Right lobe of liver (tissue), 6 donors: Measurements from ENCODE around the gene TNNC2. TPM values are rescaled to one million over a fixed set of nuclear protein-coding genes. Genes with fewer than 3 reads are reported as not detected.

Source experiments
- ATAC-seq, 4 donors: fragments of 200-7000 bp; cut with Tn5 transposase; one replicate each; pipeline ENCODE4 v1.9.1; 2020; ENCODE audit warnings: mild to moderate bottlenecking in 4 of 4, moderate library complexity in 4 of 4
- DNase-seq, 3 donors: peaks; one replicate each; pipeline ENCODE4 v3.0.0-alpha.2; 2020
- H3K27ac ChIP-seq, 3 donors: fragments of 200-600 bp; one replicate each; pipeline ENCODE4 v1.8.0; 2022
- H3K27me3 ChIP-seq, 2 donors: fragments of 200-600 bp; one replicate each; pipeline ENCODE4 v1.8.0; 2022
- H3K36me3 ChIP-seq, 4 donors: fragments of 200-600 bp; sonication (generic) in 1 of 4; one replicate each; pipeline versions ENCODE4 v1.5.1 to v1.8.0; 2017 to 2022; ENCODE audit warnings: control low read depth in 1 of 4
- H3K4me1 ChIP-seq, 4 donors: fragments of 200-600 bp; sonication (generic) in 1 of 4; one replicate each; pipeline versions ENCODE4 v1.5.1 to v1.8.0; 2017 to 2022; ENCODE audit warnings: control low read depth in 1 of 4
- H3K4me3 ChIP-seq, 3 donors: fragments of 200-600 bp; one replicate each; pipeline ENCODE4 v1.8.0; 2022
- H3K9me3 ChIP-seq, 4 donors: fragments of 200-600 bp; sonication (generic) in 1 of 4; one replicate each; pipeline versions ENCODE4 v1.5.1 to v1.8.0; 2017 to 2022; ENCODE audit warnings: control low read depth in 1 of 4
- POLR2A ChIP-seq: fragments of 450-650 bp; IDR thresholded peaks from one replicate; pipeline ENCODE4 v1.6.1; 2017; ENCODE audit warnings: antibody characterized with exemption, mild to moderate bottlenecking
- WGBS: methylation state at CpG from one replicate; pipeline ENCODE4 v1.1.6; 2018; ENCODE audit warnings: low coverage, low lambda C conversion rate; ENCODE audit not compliant: insufficient coverage; ENCODE audit errors: missing lambda C conversion rate; 5-methylcytosine and 5-hydroxymethylcytosine counted together
- intact Hi-C, 2 donors: fragments of 100-400 bp; cut with DNase I; formaldehyde crosslinking; loops; one replicate each; pipeline versions ENCODE4 v1.11.2 to v1.14.1; 2022
- small RNA-seq, 2 experiments: library from RNA; depleted of rRNA; stranded (forward); fragments of <200 nt; gene quantifications; one replicate each; pipeline ENCODE3, GENCODE V24; 2016
- total RNA-seq, 6 experiments: library from RNA; depleted of rRNA in 2 of 6; stranded (reverse); fragments of >200 nt in 2 of 6; fragmentation: NEBNext Ultra II Directional in 3 of 6; extraction: Animal tissue kit (Norgen Biotek cat#: 25700) in 3 of 6; gene quantifications; one replicate each; pipeline versions ENCODE4 v1.1.0 to v1.2.4, GENCODE V29; 2016 to 2023
- TF ChIP-seq, protein P1 (sequence below), 4 donors: fragments of 200-600 bp in 3 of 4; fragments of 450-650 bp in 1 of 4; IDR thresholded peaks; one replicate each; pipeline versions ENCODE4 v1.5.1 to v1.8.0; 2016 to 2022; ENCODE audit warnings: antibody characterized with exemption in 4 of 4, mild to moderate bottlenecking in 2 of 4
- donor health status: DM: no; HTN: yes; CAD: no.
- donor health status: DM: no; HTN: no; CAD: no.
- donor health status: DM: no; HTN: no; CAD: no.
- donor health status: DM: no; HTN: yes; CAD: no.
- donor health status: DM: no; HTN: yes; CAD: no.

TNNC2 gene
- total RNA-seq, 6 experiments from 2014 or later = 0.37 to 3.5 (median 0.86) TPM; not detected in 3

DNA sequence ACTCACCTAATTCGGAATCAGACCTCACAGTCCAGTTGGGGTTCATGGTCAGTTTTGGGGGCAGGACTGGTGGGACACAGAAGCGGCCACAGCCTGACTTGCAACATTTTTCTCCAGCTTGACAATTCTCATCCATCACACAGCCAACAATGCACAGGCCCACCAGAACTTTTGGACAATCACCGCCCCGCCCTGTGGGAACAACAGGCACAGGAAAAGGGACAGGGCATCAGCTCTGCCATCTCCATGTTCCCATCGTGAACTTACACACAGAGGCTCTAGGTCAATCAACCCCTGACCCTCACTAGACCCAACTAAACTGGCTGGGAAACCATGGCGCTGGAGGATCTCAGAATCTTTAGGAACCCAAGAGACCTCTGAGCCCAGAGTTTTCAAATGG lies 51.7 kb downstream of the TNNC2 start:
- intact Hi-C loops = loop anchor here (10.0 kb wide), 3 partner anchors 181 to 461 kb away; partner anchors contain the start of gene EPPIN (in 1 of the 2)
- TF ChIP-seq, protein P1, sequence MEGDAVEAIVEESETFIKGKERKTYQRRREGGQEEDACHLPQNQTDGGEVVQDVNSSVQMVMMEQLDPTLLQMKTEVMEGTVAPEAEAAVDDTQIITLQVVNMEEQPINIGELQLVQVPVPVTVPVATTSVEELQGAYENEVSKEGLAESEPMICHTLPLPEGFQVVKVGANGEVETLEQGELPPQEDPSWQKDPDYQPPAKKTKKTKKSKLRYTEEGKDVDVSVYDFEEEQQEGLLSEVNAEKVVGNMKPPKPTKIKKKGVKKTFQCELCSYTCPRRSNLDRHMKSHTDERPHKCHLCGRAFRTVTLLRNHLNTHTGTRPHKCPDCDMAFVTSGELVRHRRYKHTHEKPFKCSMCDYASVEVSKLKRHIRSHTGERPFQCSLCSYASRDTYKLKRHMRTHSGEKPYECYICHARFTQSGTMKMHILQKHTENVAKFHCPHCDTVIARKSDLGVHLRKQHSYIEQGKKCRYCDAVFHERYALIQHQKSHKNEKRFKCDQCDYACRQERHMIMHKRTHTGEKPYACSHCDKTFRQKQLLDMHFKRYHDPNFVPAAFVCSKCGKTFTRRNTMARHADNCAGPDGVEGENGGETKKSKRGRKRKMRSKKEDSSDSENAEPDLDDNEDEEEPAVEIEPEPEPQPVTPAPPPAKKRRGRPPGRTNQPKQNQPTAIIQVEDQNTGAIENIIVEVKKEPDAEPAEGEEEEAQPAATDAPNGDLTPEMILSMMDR (IDR thresholded peaks at IDR 0.05) = no peak
- TF ChIP-seq POLR2A = no peak
- Histone ChIP-seq H3K4me3 (no peak overlapping the region), H3K27ac (no peak overlapping the region), H3K4me1 (peaks cover 0 to 7% (median 0%) of the 10 kb centered on the region in 4 donors), H3K36me3 (no peaks in the 10 kb centered on the region), H3K9me3 (no peaks in the 10 kb centered on the region), H3K27me3 (no peaks in the 10 kb centered on the region)
- no peak for ATAC-seq
- WGBS = 77% methylated on average over 4 of the region's 6 CpGs
- DNase-seq = no peak

DNA sequence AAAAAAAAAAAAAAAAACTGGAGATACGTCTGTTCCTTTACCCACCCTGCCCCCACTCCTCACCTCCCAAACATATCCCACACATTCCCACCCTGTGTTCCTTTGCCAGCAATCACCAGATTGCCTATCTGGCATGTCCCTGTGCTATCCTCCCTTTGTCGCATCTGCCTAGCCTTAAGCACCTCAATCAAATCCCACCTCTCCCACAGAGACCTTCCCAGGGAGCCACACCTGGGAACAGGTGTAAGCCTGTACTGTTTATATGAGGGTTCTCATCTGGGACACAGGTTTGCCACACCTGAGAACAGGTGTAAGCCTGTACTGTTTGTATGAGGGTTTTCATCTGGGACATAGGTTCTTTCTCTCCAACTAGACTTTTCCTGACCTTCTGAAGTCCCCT lies 52.2 kb downstream of the TNNC2 start:
- intact Hi-C loops = loop anchor here (10.0 kb wide), 3 partner anchors 180 to 460 kb away; partner anchors contain the start of gene EPPIN (in 1 of the 2)
- no peaks in the 10 kb centered on the region for H3K27me3 ChIP-seq
- H3K27ac ChIP-seq = no peak overlapping the region
- H3K9me3 ChIP-seq = no peaks in the 10 kb centered on the region
- no peak overlapping the region for H3K4me3 ChIP-seq
- no peak for TF ChIP-seq POLR2A
- TF ChIP-seq, protein P1 (IDR thresholded peaks at IDR 0.05) = no peak
- H3K4me1 ChIP-seq = peaks cover 0 to 7% (median 0%) of the 10 kb centered on the region in 4 donors
- 51% methylated on average over 2 of the region's 2 CpGs for WGBS
- no peaks in the 10 kb centered on the region for H3K36me3 ChIP-seq
- ATAC-seq = no peak
- DNase-seq = no peak

Small RNAs within 50 kb of the gene (small RNA-seq; reads per million reads assigned to genes)
- 0 reads per million in 2 experiments for gene RNU6ATAC38P

Other genes starting within 250 kb of the TNNC2 start
- not detected for gene WFDC8, start 248.0 kb downstream of the TNNC2 start, total RNA-seq
- not detected for gene WFDC10A, start 197.6 kb downstream of the TNNC2 start, total RNA-seq
- gene WFDC9, start 196.0 kb downstream of the TNNC2 start, total RNA-seq = not detected
- not detected for gene WFDC11, start 157.1 kb downstream of the TNNC2 start, total RNA-seq
- gene WFDC13, start 125.3 kb downstream of the TNNC2 start, total RNA-seq = not detected
- gene WFDC10B, start 122.3 kb downstream of the TNNC2 start, total RNA-seq = not detected
- not detected for gene SPINT4, start 105.0 kb downstream of the TNNC2 start, total RNA-seq
- gene WFDC3, start 35.4 kb downstream of the TNNC2 start, total RNA-seq = under 1 TPM in 2 of 6 experiments, not detected in 4; 0.49 to 0.73 TPM
- 10 to 100 TPM in 3 of 6 experiments, 1 to 10 TPM in 3; 7.5 to 15.7 (median 11.3) TPM for gene DNTTIP1, start 35.4 kb downstream of the TNNC2 start, total RNA-seq
- gene UBE2C, start 14.7 kb downstream of the TNNC2 start, total RNA-seq = 1 to 10 TPM in 4 of 6 experiments, under 1 TPM in 1, not detected in 1; 0.66 to 5.8 (median 3.7) TPM
- gene SNX21, start 6.5 kb upstream of the TNNC2 start, total RNA-seq = 10 to 100 TPM in 2 of 6 experiments, 1 to 10 TPM in 4; 3.4 to 21.8 (median 6.8) TPM
- gene ACOT8, start 30.1 kb upstream of the TNNC2 start, total RNA-seq = 10 to 100 TPM; 13.9 to 32.1 (median 19.4) TPM
- gene ZSWIM3, start 30.3 kb upstream of the TNNC2 start, total RNA-seq = 1 to 10 TPM; 1.7 to 2.7 (median 1.9) TPM
- gene ZSWIM1, start 53.9 kb upstream of the TNNC2 start, total RNA-seq = 1 to 10 TPM; 2.4 to 3.3 (median 3.1) TPM
- 1 to 10 TPM in 5 of 6 experiments, under 1 TPM in 1; 0.50 to 3.2 (median 2.0) TPM for gene SPATA25, start 60.3 kb upstream of the TNNC2 start, total RNA-seq
- gene NEURL2, start 63.9 kb upstream of the TNNC2 start, total RNA-seq = 1 to 10 TPM; 3.6 to 8.8 (median 5.4) TPM
- gene CTSA, start 64.0 kb upstream of the TNNC2 start, total RNA-seq = 100 to 1,000 TPM in 3 of 6 experiments, 10 to 100 TPM in 3; 54.4 to 194 (median 134) TPM
- 10 to 100 TPM in 5 of 6 experiments, 1 to 10 TPM in 1; 9.6 to 70.2 (median 35.6) TPM for gene PLTP, start 84.8 kb upstream of the TNNC2 start, total RNA-seq
- gene PCIF1, start 107.4 kb upstream of the TNNC2 start, total RNA-seq = 10 to 100 TPM in 2 of 6 experiments, 1 to 10 TPM in 4; 7.8 to 12.1 (median 9.5) TPM
- gene ZNF335, start 144.9 kb upstream of the TNNC2 start, total RNA-seq = 1 to 10 TPM; 6.5 to 9.3 (median 7.8) TPM
- 1 to 10 TPM in 4 of 6 experiments, under 1 TPM in 2; 0.61 to 2.4 (median 1.3) TPM for gene MMP9, start 181.6 kb upstream of the TNNC2 start, total RNA-seq
- under 1 TPM in 3 of 6 experiments, not detected in 3; 0.32 to 0.91 (median 0.64) TPM for gene SLC12A5, start 201.9 kb upstream of the TNNC2 start, total RNA-seq